ENCODE results near the gene WBP11. TPM values are rescaled to one million over a fixed set of nuclear protein-coding genes. Genes with fewer than 3 reads are reported as not detected.

WBP11 gene
- total RNA-seq, 2 experiments from 2014 or later: 169 to 188 TPM

DNA sequence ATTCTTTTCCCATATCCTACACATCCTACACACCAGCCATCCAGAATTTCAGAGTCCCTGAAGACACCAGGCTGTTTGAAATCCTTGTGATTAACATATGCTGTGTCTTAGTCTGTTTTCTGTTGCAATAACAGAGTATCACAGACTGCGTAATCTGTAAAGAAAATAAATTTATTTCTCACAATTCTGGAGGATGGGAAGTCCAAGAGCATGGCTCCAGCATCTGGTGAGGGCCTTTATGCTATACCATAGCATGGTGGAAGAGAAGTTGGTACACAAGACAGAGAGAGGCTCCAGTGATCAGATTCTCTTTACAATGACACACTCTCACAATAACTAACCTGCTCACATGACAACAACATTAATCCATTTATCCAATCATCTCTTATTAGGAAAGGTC is 36.0 kb upstream of the WBP11 start:
- CTCF ChIA-PET: no interaction called here
- Histone ChIP-seq H3K27ac (ENCODE audit: low read depth in 1 of 2, low read length in 2 of 2) (no peak overlapping the region), H3K36me3 (ENCODE audit: insufficient read depth, low read length) (no peaks in the 10 kb centered on the region), H3K9me3 (ENCODE audit: control insufficient read depth in 1 of 2, insufficient read depth in 1 of 2, low read length in 2 of 2) (no peaks in the 10 kb centered on the region), H3K4me1 (ENCODE audit: insufficient read depth, low read length) (no peaks in the 10 kb centered on the region), H3K4me3 (ENCODE audit: low read length) (no peak overlapping the region), H3K27me3 (ENCODE audit: control insufficient read depth in 1 of 2, insufficient read depth in 2 of 2, low read length in 2 of 2) (peaks cover 0 to 8% of the 10 kb centered on the region in 2 experiments)
- intact Hi-C loops (cut with DNase I, micrococcal nuclease): no loop called here
- TF ChIP-seq, protein P1, sequence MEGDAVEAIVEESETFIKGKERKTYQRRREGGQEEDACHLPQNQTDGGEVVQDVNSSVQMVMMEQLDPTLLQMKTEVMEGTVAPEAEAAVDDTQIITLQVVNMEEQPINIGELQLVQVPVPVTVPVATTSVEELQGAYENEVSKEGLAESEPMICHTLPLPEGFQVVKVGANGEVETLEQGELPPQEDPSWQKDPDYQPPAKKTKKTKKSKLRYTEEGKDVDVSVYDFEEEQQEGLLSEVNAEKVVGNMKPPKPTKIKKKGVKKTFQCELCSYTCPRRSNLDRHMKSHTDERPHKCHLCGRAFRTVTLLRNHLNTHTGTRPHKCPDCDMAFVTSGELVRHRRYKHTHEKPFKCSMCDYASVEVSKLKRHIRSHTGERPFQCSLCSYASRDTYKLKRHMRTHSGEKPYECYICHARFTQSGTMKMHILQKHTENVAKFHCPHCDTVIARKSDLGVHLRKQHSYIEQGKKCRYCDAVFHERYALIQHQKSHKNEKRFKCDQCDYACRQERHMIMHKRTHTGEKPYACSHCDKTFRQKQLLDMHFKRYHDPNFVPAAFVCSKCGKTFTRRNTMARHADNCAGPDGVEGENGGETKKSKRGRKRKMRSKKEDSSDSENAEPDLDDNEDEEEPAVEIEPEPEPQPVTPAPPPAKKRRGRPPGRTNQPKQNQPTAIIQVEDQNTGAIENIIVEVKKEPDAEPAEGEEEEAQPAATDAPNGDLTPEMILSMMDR (IDR thresholded peaks at IDR 0.05): no peak
- Mint-ChIP-seq H3K27ac (no peak overlapping the region), H3K9me3 (no peaks in the 10 kb centered on the region), H3K4me3 (no peak overlapping the region), H3K27me3 (peaks cover 28% of the 10 kb centered on the region), H3K36me3 (ENCODE audit: low read depth) (no peaks in the 10 kb centered on the region), H3K4me1 (ENCODE audit: low read depth) (no peaks in the 10 kb centered on the region)
- ATAC-seq (ENCODE audit: poor library complexity): no peak
- DNase-seq: no peak
- POLR2A ChIA-PET: no interaction called here

- CTCF ChIA-PET: no interaction called here
- TF ChIP-seq, protein P1 (IDR thresholded peaks at IDR 0.05): no peak
- Mint-ChIP-seq H3K36me3 (ENCODE audit: low read depth) (no peaks in the 10 kb centered on the region), H3K4me1 (ENCODE audit: low read depth) (no peaks in the 10 kb centered on the region), H3K27ac (no peak overlapping the region), H3K4me3 (no peak overlapping the region), H3K9me3 (no peaks in the 10 kb centered on the region), H3K27me3 (peaks cover 36% of the 10 kb centered on the region)
- intact Hi-C loops (cut with DNase I, micrococcal nuclease): no loop called here
- no peak for ATAC-seq (ENCODE audit: poor library complexity)
- no peak for DNase-seq
- Histone ChIP-seq H3K27me3 (ENCODE audit: control insufficient read depth in 1 of 2, insufficient read depth in 2 of 2, low read length in 2 of 2) (peaks cover 0 to 8% of the 10 kb centered on the region in 2 experiments), H3K27ac (ENCODE audit: low read depth in 1 of 2, low read length in 2 of 2) (no peak overlapping the region), H3K9me3 (ENCODE audit: control insufficient read depth in 1 of 2, insufficient read depth in 1 of 2, low read length in 2 of 2) (no peaks in the 10 kb centered on the region), H3K36me3 (ENCODE audit: insufficient read depth, low read length) (no peaks in the 10 kb centered on the region), H3K4me3 (ENCODE audit: low read length) (no peak overlapping the region), H3K4me1 (ENCODE audit: insufficient read depth, low read length) (no peaks in the 10 kb centered on the region)
- POLR2A ChIA-PET: interaction anchor here (0.9 kb wide), 1 partner anchor 62 kb away, joined by 3 read pairs; no protein-coding TSS in a partner anchor
Measured at GRCh38 chr12:14836336-14837210, 33.3 kb upstream of the WBP11 start.

- no peaks in the 10 kb centered on the region for H3K4me1 Mint-ChIP-seq (ENCODE audit: low read depth)
- POLR2A ChIA-PET: interaction anchor here (0.6 kb wide), 1 partner anchor 31 kb away, joined by 3 read pairs; the partner anchor contains the start of genes C12orf60 and WBP11
- no peak for ATAC-seq (ENCODE audit: poor library complexity)
Measured at GRCh38 chr12:14834509-14834908, 31.2 kb upstream of the WBP11 start.

More at GRCh38 chr12:14834509-14834908, 31.2 kb upstream of the WBP11 start:
- Histone ChIP-seq H3K4me1 (ENCODE audit: insufficient read depth, low read length) (no peaks in the 10 kb centered on the region), H3K27me3 (ENCODE audit: control insufficient read depth in 1 of 2, insufficient read depth in 2 of 2, low read length in 2 of 2) (peaks cover 0 to 8% of the 10 kb centered on the region in 2 experiments), H3K36me3 (ENCODE audit: insufficient read depth, low read length) (no peaks in the 10 kb centered on the region), H3K27ac (ENCODE audit: low read depth in 1 of 2, low read length in 2 of 2) (no peak overlapping the region), H3K9me3 (ENCODE audit: control insufficient read depth in 1 of 2, insufficient read depth in 1 of 2, low read length in 2 of 2) (no peaks in the 10 kb centered on the region), H3K4me3 (ENCODE audit: low read length) (no peak overlapping the region)
- Mint-ChIP-seq H3K4me3 (no peak overlapping the region), H3K9me3 (no peaks in the 10 kb centered on the region), H3K36me3 (ENCODE audit: low read depth) (no peaks in the 10 kb centered on the region), H3K27ac (no peak overlapping the region), H3K27me3 (peaks cover 31% of the 10 kb centered on the region)
- no peak for DNase-seq
- intact Hi-C loops (cut with DNase I, micrococcal nuclease): no loop called here
- CTCF ChIA-PET: interaction anchor here (1.1 kb wide), 1 partner anchor 161 kb away, joined by 3 read pairs; no protein-coding TSS in a partner anchor
- TF ChIP-seq, protein P1 (IDR thresholded peaks at IDR 0.05): no peak

Measured in CD4-positive, alpha-beta T cell (primary cell).